ENCODE results near the gene DCST1. TPM values are rescaled to one million over a fixed set of nuclear protein-coding genes. Genes with fewer than 3 reads are reported as not detected.

Gene DCST1
- total and polyA plus RNA-seq, 2 of the 13 experiments (the other 11 are each of a cell fraction or from before 2014, with no cell fraction given) = 0.04 TPM; not detected in 1

GRCh38 chr1:154999571-155000410 is 33.8 kb upstream of the DCST1 start (continued):
- TF ChIP-seq ZNF746 (CRISPR knock-in tag; IDR thresholded peaks at IDR 0.05) (no peak), ZFP36 (IDR thresholded peaks at IDR 0.05; ENCODE audit: borderline replicate concordance, low read depth, low read length, partially characterized antibody) (no peak), RARA (CRISPR knock-in tag; IDR thresholded peaks at IDR 0.05) (peak; percentile 33; the same call in 1 of the 2 replicates), ZNF260 (CRISPR knock-in tag; IDR thresholded peaks at IDR 0.05; ENCODE audit: borderline replicate concordance, low read depth) (no peak), ZNF138 (CRISPR knock-in tag; IDR thresholded peaks at IDR 0.05; ENCODE audit: low read depth) (no peak)
- TF ChIP-seq, protein P1, sequence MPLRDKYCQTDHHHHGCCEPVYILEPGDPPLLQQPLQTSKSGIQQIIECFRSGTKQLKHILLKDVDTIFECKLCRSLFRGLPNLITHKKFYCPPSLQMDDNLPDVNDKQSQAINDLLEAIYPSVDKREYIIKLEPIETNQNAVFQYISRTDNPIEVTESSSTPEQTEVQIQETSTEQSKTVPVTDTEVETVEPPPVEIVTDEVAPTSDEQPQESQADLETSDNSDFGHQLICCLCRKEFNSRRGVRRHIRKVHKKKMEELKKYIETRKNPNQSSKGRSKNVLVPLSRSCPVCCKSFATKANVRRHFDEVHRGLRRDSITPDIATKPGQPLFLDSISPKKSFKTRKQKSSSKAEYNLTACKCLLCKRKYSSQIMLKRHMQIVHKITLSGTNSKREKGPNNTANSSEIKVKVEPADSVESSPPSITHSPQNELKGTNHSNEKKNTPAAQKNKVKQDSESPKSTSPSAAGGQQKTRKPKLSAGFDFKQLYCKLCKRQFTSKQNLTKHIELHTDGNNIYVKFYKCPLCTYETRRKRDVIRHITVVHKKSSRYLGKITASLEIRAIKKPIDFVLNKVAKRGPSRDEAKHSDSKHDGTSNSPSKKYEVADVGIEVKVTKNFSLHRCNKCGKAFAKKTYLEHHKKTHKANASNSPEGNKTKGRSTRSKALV (CRISPR knock-in tag; IDR thresholded peaks at IDR 0.05) = no peak

DNA sequence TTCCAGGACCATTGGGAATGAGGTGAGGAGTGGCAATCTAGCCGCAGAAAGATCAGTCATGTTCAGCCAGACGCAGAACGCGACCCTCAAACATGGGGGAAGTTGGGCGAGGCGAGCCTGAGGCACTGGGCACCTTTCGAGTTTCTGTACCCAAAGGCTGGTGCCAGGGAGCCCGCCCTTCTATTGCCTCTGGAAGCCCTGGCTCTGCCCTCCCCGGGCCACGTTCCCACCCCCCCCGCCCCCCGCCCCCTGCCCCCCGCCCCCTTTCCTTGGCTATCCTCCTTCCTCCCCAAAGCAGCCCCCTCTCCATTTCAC is 33.3 kb upstream of the DCST1 start:
- FAIRE-seq (no peak), ATAC-seq (no peak), DNase-seq (ENCODE audit: low spot score) (no peak)
- peak overlapping the region; percentile 72 to 86 (median 84) for H3K4me3 ChIP-seq (replicated peaks in 1 of 3; ENCODE audit: insufficient read depth in 1 of 3, low read depth in 2 of 3, low read length in 3 of 3)
- peak overlapping the region; percentile 100 for H3K4me2 ChIP-seq (ENCODE audit: low read depth, low read length)
- no peak overlapping the region for H2AFZ ChIP-seq (ENCODE audit: low read length)
- 0 out of 2 replicates have a peak, but pooled peaks have one; percentile 17 for TF ChIP-seq ZNF224 (CRISPR knock-in tag; IDR thresholded peaks at IDR 0.05)
- no peak for TF ChIP-seq ZBTB25 (CRISPR knock-in tag; IDR thresholded peaks at IDR 0.05)
- TF ChIP-seq POLR2G (IDR thresholded peaks at IDR 0.05; ENCODE audit: low read depth, low read length) = peak; percentile 19; the same call in 1 of the 2 replicates
- TF ChIP-seq ZNF619 (CRISPR knock-in tag; IDR thresholded peaks at IDR 0.05) = no peak
- 0 out of 2 replicates have a peak, but pooled peaks have one; percentile 5 for TF ChIP-seq MYPOP (CRISPR knock-in tag; IDR thresholded peaks at IDR 0.05)
- TF ChIP-seq ETV6 (CRISPR knock-in tag; conservative IDR thresholded peaks at IDR 0.05) = 0 out of 2 replicates have a peak, but pooled peaks have one; percentile 5
- peak; percentile 39 for TF ChIP-seq HNRNPK (IDR thresholded peaks at IDR 0.05; ENCODE audit: low read depth, low read length, poor library complexity, severe bottlenecking)
- TF ChIP-seq ZNF329 (CRISPR knock-in tag; IDR thresholded peaks at IDR 0.05; ENCODE audit: low read depth) = 0 out of 2 replicates have a peak, but pooled peaks have one; percentile 22
- peak in 1 of 2 experiments; percentile 26; a peak in 1 of 4 replicates for TF ChIP-seq POLR2A (IDR thresholded peaks at IDR 0.05; ENCODE audit: insufficient read depth in 1 of 2, low read depth in 2 of 2, low read length in 2 of 2)
- peak overlapping the region; percentile 97 for H3K27ac ChIP-seq (ENCODE audit: extremely low read length, insufficient read depth, low read length)
- intact Hi-C loops (cut with micrococcal nuclease; ENCODE audit: unreplicated experiment) = loop anchor here (1.0 to 5.0 kb wide), 3 partner anchors 27 to 443 kb away; partner anchors contain the start of genes PYGO2 and UBE2Q1
- H3K9ac ChIP-seq (ENCODE audit: insufficient read depth, low read depth, low read length) = peak overlapping the region; percentile 97
- BruUV-seq (replicated peaks) = no TSS peak
- ChIA-PET POLR2A (interaction anchor here (0.8 to 6.7 kb wide), 16 partner anchors 10 to 126 kb away, joined by 3 to 90 read pairs (median 6); partner anchors contain the start of genes FLAD1, PBXIP1, PMVK and SHC1), CTCF (ENCODE audit: low intra/inter-chr PET ratio, low total read pairs) (interaction anchor here (2.8 to 6.8 kb wide), 2 partner anchors 17 to 94 kb away, joined by 11 to 54 read pairs; no protein-coding TSS in a partner anchor)
- WGBS (ENCODE audit: low lambda C conversion rate) = 0% methylated on average over 8 of the region's 13 CpGs
- H4K20me1 ChIP-seq (ENCODE audit: insufficient read depth, low read length) = no peaks in the 10 kb centered on the region
- H3K27me3 ChIP-seq (ENCODE audit: control insufficient read depth in 1 of 2, insufficient read depth in 2 of 2, low read length in 2 of 2) = no peaks in the 10 kb centered on the region; a peak in 1 of 5 replicates
- in situ Hi-C loops (cut with HindIII; ENCODE audit: extremely low pct_ligation_motif_present, low pct_unique_long_range_greater_than_20kb) = no loop called here
- H3K4me1 ChIP-seq (ENCODE audit: insufficient read depth, low read length) = peaks cover 32% of the 10 kb centered on the region
- no peaks in the 10 kb centered on the region for H3K36me3 ChIP-seq (replicated peaks in 1 of 2; ENCODE audit: control insufficient read depth in 1 of 2, insufficient read depth in 2 of 2, low read length in 2 of 2)
- H3K79me2 ChIP-seq (ENCODE audit: insufficient read depth, low read length) = peaks cover 20% of the 10 kb centered on the region
- no peaks in the 10 kb centered on the region for H3K9me3 ChIP-seq (ENCODE audit: low read length)
